Panc1 (cell line): Measurements from ENCODE around the gene GTPBP4. TPM values are rescaled to one million over a fixed set of nuclear protein-coding genes. Genes with fewer than 3 reads are reported as not detected.

Experiments
- ATAC-seq: fragments of 200-7000 bp; cut with Tn5 transposase; 2 replicates; pipeline ENCODE4 v1.9.1; 2020; ENCODE audit warnings: mild to moderate bottlenecking, moderate library complexity
- BruUV-seq: library from RNA; stranded (reverse); fragments of 400-500 nt; replicated peaks from 2 replicates; lab custom pipeline; 2021; lab: Mats Ljungman, UMichigan
- CTCF ChIA-PET: fragments of 300-600 bp; sonication (Branson Sonifier 250); formaldehyde crosslinking; loops from one replicate; lab custom pipeline; 2022; ENCODE audit warnings: antibody characterized with exemption; lab: Charles Lee
- POLR2A ChIA-PET: fragments of 300-600 bp; sonication (Branson Sonifier 250); formaldehyde crosslinking; loops from one replicate; lab custom pipeline; 2022; ENCODE audit warnings: antibody characterized with exemption; lab: Charles Lee
- DNase-seq: peaks from one replicate; pipeline ENCODE4 v3.0.0-alpha.2; 2010; ENCODE audit warnings: low read depth, low spot score
- H3K27ac ChIP-seq: 2 replicates; pipeline ENCODE4 v1.5.1; 2011; ENCODE audit warnings: mild to moderate bottlenecking, low read length, inconsistent platforms
- H3K27me3 ChIP-seq: fragments of 200-500 bp; sonication (Bioruptor generic); 2 replicates; pipeline ENCODE4 v1.6.0; 2014; ENCODE audit warnings: low read length, inconsistent platforms; ENCODE audit not compliant: control insufficient read depth, insufficient read depth
- H3K36me3 ChIP-seq: fragments of 200-500 bp; sonication (Bioruptor generic); 2 replicates; pipeline ENCODE4 v1.5.1; 2014; ENCODE audit warnings: inconsistent platforms, mild to moderate bottlenecking, low read length, moderate library complexity; ENCODE audit not compliant: control insufficient read depth, insufficient read depth
- H3K4me1 ChIP-seq: 2 replicates; pipeline ENCODE4 v1.5.1; 2011; ENCODE audit warnings: inconsistent platforms, mild to moderate bottlenecking, low read length, moderate library complexity; ENCODE audit not compliant: control insufficient read depth, insufficient read depth
- H3K4me3 ChIP-seq, 2 experiments: 2 replicates each; pipeline ENCODE4 v1.5.1; 2011 to 2012; ENCODE audit warnings: low read depth in 2 of 2, low read length in 2 of 2, mild to moderate bottlenecking in 2 of 2, inconsistent platforms in 1 of 2, moderate library complexity in 1 of 2
- H3K9me3 ChIP-seq: fragments of 200-500 bp; sonication (Bioruptor generic); 2 replicates; pipeline ENCODE4 v1.5.1; 2014; ENCODE audit warnings: low read depth, mild to moderate bottlenecking, inconsistent platforms, low read length, moderate library complexity; ENCODE audit not compliant: control insufficient read depth, insufficient read depth
- POLR2AphosphoS5 ChIP-seq: IDR thresholded peaks from 2 replicates; pipeline ENCODE4 v1.6.1; 2012; ENCODE audit warnings: mild to moderate bottlenecking, low read depth, low read length, moderate library complexity
- SIN3A ChIP-seq: IDR thresholded peaks from 2 replicates; pipeline ENCODE4 v1.6.1; 2012; ENCODE audit warnings: low read depth, mild to moderate bottlenecking, low read length, moderate library complexity, borderline replicate concordance; ENCODE audit not compliant: insufficient read depth
- TCF7L2 ChIP-seq: IDR thresholded peaks from 2 replicates; pipeline ENCODE4 v1.6.1; 2011; ENCODE audit warnings: mild to moderate bottlenecking, low read depth, low read length, inconsistent platforms
- in situ Hi-C: cut with HindIII; loops from 2 replicates; pipeline ENCODE4 v1.10.0; 2016; ENCODE audit warnings: low sequenced_read_pairs, low pct_unique_long_range_greater_than_20kb
- intact Hi-C: fragments of 100-400 bp; cut with micrococcal nuclease; formaldehyde crosslinking; loops from one replicate; pipeline ENCODE4 v1.10.0; 2022; ENCODE audit not compliant: unreplicated experiment
- total RNA-seq: library from RNA; stranded (reverse); gene quantifications from one replicate; pipeline ENCODE4 v1.2.1, GENCODE V29; 2021; ENCODE audit not compliant: unreplicated experiment
- TF ChIP-seq, protein P1 (sequence below): fragments of 450-650 bp; IDR thresholded peaks from 2 replicates; pipeline ENCODE4 v1.5.1; 2017; ENCODE audit warnings: mild to moderate bottlenecking
- TF ChIP-seq, protein P2 (sequence below), 2 experiments: IDR thresholded peaks; 2 replicates each; pipeline ENCODE4 v1.6.1; 2011 to 2012; ENCODE audit warnings: low read depth in 2 of 2, control low read depth in 1 of 2, low read length in 1 of 2, mild to moderate bottlenecking in 1 of 2, moderate library complexity in 1 of 2; ENCODE audit not compliant: insufficient read depth in 1 of 2

The GTPBP4 gene
- total RNA-seq, 1 experiment from 2014 or later = 79.5 TPM

DNA sequence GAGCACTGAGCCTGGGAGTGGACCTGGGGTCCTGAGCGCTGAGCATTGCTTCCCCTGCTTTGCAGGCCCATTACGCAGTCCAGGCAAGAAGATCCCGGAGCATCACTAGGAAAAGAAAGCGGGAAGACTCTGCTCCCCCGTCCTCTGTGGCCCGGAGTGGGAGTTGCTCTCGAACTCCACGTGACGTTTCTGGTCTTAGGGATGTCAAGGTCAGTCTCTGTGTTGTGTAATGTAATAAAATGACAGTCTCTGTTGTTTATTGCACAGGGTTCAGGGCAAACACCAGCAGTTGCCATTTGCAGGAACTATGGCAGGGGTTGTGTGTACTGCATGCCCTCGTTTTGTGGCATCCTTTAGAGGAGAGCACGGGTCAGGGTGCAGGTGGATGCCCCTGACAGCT is 27.5 kb downstream of the GTPBP4 start:
- no peak for ATAC-seq
- Histone ChIP-seq H3K4me3 (no peak overlapping the region), H3K4me1 (no peaks in the 10 kb centered on the region), H3K9me3 (no peaks in the 10 kb centered on the region), H3K27me3 (no peaks in the 10 kb centered on the region), H3K27ac (no peak overlapping the region), H3K36me3 (peaks cover 26% of the 10 kb centered on the region)
- ChIA-PET POLR2A (no interaction called here), CTCF (no interaction called here)
- intact Hi-C loops (no loop called here), in situ Hi-C loops (no loop called here)
- DNase-seq = no peak
- BruUV-seq = no TSS peak
- TF ChIP-seq POLR2AphosphoS5 (no peak), SIN3A (no peak), TCF7L2 (no peak)
- TF ChIP-seq, protein P1, sequence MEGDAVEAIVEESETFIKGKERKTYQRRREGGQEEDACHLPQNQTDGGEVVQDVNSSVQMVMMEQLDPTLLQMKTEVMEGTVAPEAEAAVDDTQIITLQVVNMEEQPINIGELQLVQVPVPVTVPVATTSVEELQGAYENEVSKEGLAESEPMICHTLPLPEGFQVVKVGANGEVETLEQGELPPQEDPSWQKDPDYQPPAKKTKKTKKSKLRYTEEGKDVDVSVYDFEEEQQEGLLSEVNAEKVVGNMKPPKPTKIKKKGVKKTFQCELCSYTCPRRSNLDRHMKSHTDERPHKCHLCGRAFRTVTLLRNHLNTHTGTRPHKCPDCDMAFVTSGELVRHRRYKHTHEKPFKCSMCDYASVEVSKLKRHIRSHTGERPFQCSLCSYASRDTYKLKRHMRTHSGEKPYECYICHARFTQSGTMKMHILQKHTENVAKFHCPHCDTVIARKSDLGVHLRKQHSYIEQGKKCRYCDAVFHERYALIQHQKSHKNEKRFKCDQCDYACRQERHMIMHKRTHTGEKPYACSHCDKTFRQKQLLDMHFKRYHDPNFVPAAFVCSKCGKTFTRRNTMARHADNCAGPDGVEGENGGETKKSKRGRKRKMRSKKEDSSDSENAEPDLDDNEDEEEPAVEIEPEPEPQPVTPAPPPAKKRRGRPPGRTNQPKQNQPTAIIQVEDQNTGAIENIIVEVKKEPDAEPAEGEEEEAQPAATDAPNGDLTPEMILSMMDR = no peak
- TF ChIP-seq, protein P2, sequence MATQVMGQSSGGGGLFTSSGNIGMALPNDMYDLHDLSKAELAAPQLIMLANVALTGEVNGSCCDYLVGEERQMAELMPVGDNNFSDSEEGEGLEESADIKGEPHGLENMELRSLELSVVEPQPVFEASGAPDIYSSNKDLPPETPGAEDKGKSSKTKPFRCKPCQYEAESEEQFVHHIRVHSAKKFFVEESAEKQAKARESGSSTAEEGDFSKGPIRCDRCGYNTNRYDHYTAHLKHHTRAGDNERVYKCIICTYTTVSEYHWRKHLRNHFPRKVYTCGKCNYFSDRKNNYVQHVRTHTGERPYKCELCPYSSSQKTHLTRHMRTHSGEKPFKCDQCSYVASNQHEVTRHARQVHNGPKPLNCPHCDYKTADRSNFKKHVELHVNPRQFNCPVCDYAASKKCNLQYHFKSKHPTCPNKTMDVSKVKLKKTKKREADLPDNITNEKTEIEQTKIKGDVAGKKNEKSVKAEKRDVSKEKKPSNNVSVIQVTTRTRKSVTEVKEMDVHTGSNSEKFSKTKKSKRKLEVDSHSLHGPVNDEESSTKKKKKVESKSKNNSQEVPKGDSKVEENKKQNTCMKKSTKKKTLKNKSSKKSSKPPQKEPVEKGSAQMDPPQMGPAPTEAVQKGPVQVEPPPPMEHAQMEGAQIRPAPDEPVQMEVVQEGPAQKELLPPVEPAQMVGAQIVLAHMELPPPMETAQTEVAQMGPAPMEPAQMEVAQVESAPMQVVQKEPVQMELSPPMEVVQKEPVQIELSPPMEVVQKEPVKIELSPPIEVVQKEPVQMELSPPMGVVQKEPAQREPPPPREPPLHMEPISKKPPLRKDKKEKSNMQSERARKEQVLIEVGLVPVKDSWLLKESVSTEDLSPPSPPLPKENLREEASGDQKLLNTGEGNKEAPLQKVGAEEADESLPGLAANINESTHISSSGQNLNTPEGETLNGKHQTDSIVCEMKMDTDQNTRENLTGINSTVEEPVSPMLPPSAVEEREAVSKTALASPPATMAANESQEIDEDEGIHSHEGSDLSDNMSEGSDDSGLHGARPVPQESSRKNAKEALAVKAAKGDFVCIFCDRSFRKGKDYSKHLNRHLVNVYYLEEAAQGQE (IDR thresholded peaks at IDR 0.05; ENCODE audit: insufficient read depth in 1 of 2, low read depth in 2 of 2, low read length in 1 of 2) = no peak

DNA sequence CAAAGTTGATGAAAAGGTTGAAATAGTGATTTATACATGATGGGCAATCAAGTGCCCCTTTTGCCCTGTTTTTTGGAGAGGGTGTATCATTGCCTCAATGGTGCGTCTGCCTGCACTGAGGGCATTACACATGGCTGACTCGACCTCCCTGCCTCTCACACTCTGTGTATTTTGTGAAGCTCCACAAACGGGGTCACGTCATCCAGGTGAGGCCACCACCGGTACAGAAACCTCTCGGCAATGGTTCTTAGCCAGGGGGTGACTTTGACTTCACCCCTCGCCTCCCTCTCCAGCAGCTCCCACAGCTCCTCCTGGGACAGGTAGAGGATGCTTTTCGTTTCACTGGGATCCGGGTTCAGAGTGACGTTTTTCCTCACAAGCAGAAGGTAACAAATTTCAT is 31.1 kb downstream of the GTPBP4 start:
- TF ChIP-seq, protein P1 = no peak
- no peak for TF ChIP-seq TCF7L2
- TF ChIP-seq SIN3A = no peak
- TF ChIP-seq POLR2AphosphoS5 = no peak
- TF ChIP-seq, protein P2 (IDR thresholded peaks at IDR 0.05; ENCODE audit: insufficient read depth in 1 of 2, low read depth in 2 of 2, low read length in 1 of 2) = no peak
- in situ Hi-C loops (no loop called here), intact Hi-C loops (no loop called here)
- H3K4me1 ChIP-seq = no peaks in the 10 kb centered on the region
- POLR2A ChIA-PET = no interaction called here
- no peak overlapping the region for H3K27ac ChIP-seq
- H3K27me3 ChIP-seq = no peaks in the 10 kb centered on the region
- ATAC-seq (no peak), DNase-seq (no peak)
- peaks cover 17% of the 10 kb centered on the region for H3K36me3 ChIP-seq
- H3K9me3 ChIP-seq = no peaks in the 10 kb centered on the region
- no peak overlapping the region for H3K4me3 ChIP-seq
- CTCF ChIA-PET = no interaction called here
- BruUV-seq = no TSS peak
